A673 (cell line): Measurements from ENCODE around the gene NR2F1.

ENCODE experiments used
- CTCF ChIP-seq: fragments of 300-800, 200-600 bp; sonication (generic); conservative IDR thresholded peaks from 2 replicates; pipeline ENCODE4 v1.5.1; 2017; ENCODE audit warnings: low read depth, mild to moderate bottlenecking, antibody characterized with exemption, low read length, moderate library complexity, mixed read lengths
- EZH2 ChIP-seq: fragments of 200-600 bp; sonication (generic); IDR thresholded peaks from 2 replicates; pipeline ENCODE4 v1.6.1; 2017; ENCODE audit warnings: borderline replicate concordance, low read depth, mild to moderate bottlenecking, mixed read lengths, antibody characterized with exemption, low read length; ENCODE audit not compliant: poor library complexity, severe bottlenecking

DNA sequence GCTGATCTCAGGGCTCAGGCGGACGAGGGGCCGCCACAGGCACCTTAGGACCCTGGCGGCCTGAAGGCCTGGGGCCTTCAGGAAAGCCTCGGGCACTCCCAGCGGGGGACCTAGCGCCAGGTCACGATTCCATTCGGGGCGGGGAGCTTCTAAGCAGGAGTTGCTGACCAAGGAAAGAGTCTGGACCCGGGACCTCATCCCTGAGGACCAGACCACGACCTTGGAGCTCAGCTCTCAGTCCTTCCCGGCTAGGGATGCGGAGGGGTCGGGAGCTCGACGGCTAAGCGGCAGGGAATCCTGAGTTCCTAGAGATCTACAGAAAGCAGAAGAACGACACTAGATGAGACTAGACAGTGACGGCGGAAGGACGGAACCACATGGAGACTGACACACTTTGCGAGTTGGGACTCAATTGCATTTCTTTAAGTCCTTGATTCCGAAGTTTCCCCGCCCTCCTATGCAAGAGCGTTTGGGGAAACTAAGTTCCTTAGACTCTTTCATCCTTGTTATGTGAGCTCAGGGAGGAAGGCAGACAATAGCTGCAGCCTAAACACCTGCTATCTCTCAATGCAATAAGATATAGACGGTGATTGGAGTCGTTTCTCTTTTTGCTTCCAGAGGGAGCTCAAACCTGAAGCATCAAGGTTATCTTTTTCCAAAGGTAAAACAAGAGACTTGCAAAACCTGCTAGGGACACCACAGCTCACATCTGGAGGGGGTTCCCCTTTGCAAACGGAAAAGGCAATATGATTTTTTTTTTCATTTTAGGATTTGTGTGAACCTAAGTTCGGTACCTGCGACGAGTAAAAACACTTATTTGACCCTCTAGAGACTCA is 11.7 kb upstream of the NR2F1 start:
- TF ChIP-seq CTCF, result no peak
- no peak for TF ChIP-seq EZH2
